ENCODE measurements around the gene MPO. TPM values are rescaled to one million over a fixed set of nuclear protein-coding genes. Genes with fewer than 3 reads are reported as not detected.
A peak's percentile ranks its signal among the peaks of the same experiment; 100 is the strongest.

Gene MPO
- total and polyA plus RNA-seq, 7 donors: 0.11 to 0.95 (median 0.38) TPM

- DNase-seq: no peak
- TF ChIP-seq, protein P1, sequence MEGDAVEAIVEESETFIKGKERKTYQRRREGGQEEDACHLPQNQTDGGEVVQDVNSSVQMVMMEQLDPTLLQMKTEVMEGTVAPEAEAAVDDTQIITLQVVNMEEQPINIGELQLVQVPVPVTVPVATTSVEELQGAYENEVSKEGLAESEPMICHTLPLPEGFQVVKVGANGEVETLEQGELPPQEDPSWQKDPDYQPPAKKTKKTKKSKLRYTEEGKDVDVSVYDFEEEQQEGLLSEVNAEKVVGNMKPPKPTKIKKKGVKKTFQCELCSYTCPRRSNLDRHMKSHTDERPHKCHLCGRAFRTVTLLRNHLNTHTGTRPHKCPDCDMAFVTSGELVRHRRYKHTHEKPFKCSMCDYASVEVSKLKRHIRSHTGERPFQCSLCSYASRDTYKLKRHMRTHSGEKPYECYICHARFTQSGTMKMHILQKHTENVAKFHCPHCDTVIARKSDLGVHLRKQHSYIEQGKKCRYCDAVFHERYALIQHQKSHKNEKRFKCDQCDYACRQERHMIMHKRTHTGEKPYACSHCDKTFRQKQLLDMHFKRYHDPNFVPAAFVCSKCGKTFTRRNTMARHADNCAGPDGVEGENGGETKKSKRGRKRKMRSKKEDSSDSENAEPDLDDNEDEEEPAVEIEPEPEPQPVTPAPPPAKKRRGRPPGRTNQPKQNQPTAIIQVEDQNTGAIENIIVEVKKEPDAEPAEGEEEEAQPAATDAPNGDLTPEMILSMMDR (IDR thresholded peaks at IDR 0.05): no peak
- no peaks in the 10 kb centered on the region for H3K36me3 ChIP-seq (ENCODE audit: insufficient read depth in 1 of 2, low read depth in 1 of 2)
- no peak for ATAC-seq
- peak overlapping the region; percentile 86 for H3K4me3 ChIP-seq
- peaks cover 6% of the 10 kb centered on the region for H3K4me1 ChIP-seq
- WGBS, 3 donors: 70 to 81% (median 79%) methylated on average over 11 of the region's 11 CpGs
- H3K27me3 ChIP-seq (ENCODE audit: insufficient read depth in 3 of 3, low read length in 2 of 3): peaks cover 0 to 11% (median 5%) of the 10 kb centered on the region in 3 donors
- no peak overlapping the region for H3K27ac ChIP-seq
- intact Hi-C loops (cut with DNase I): loop anchor here in 1 of 2 donors (2.0 kb wide), 1 partner anchor 25 kb away; no protein-coding TSS in a partner anchor
- H3K9me3 ChIP-seq: no peaks in the 10 kb centered on the region
Observed at GRCh38 chr17:58325289-58325726, 44.6 kb upstream of the MPO start.

DNA sequence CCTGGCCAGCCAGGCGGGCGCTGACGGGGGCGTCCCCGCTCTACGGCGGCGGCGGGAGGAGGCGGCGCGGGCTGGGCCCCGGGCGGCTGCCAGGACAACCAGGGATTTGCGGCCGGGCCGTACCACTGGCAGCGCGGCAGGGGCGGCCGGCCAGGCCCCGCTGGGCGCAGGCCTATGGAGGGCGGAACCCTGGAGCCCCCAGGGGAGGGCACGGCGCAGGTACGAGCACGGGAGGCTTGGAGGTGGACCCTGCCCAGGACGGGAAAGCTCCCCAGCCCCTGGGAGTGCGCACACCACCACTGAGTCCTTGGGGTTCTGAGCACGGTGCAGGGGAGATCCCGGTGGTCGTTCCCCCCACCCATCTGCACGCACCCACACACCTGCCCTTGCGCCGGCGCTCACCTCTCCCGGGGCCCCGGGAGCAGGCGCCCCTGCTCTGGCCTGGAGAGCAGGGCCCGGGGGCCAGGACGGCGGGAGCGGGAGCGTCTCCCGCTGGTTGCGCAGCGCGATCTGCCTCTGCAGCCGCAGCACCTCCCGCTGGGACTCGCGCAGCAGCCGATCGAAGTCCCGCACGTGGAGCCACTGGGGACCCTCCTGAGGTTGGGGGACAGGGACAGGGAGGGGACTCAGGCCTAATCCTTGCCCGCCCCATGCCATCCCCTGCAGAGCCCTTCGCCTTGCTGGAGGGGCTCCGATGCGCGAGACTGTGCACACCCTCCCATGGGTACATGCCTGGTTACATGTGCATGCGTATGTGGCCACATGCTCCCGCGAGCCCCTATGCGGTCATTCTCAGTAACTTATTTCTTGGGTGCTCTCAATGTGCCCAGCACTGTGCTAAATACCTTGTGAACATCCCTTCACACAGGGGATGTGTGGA is 43.9 kb upstream of the MPO start:
- WGBS, 3 donors: 5 to 6% (median 5%) methylated on average over 52 to 66 of the region's 66 CpGs
- ATAC-seq (peak; percentile 62 to 94 (median 84)), DNase-seq (peak in 1 of 2 donors; percentile 75)
- Histone ChIP-seq H3K27me3 (ENCODE audit: insufficient read depth in 3 of 3, low read length in 2 of 3) (peaks cover 0 to 9% (median 5%) of the 10 kb centered on the region in 3 donors), H3K4me3 (peak overlapping the region; percentile 86), H3K4me1 (peaks cover 6% of the 10 kb centered on the region), H3K36me3 (ENCODE audit: insufficient read depth in 1 of 2, low read depth in 1 of 2) (no peaks in the 10 kb centered on the region), H3K27ac (peak overlapping the region; percentile 55), H3K9me3 (no peaks in the 10 kb centered on the region)
- intact Hi-C loops (cut with DNase I): loop anchor here in 1 of 2 donors (2.0 kb wide), 1 partner anchor 26 kb away; no protein-coding TSS in a partner anchor
- TF ChIP-seq, protein P1 (IDR thresholded peaks at IDR 0.05): no peak

- Histone ChIP-seq H3K4me1 (peaks cover 6% of the 10 kb centered on the region), H3K4me3 (peak overlapping the region; percentile 86), H3K27me3 (ENCODE audit: insufficient read depth in 3 of 3, low read length in 2 of 3) (peaks cover 0 to 5% (median 4%) of the 10 kb centered on the region in 3 donors), H3K27ac (peak overlapping the region; percentile 55), H3K36me3 (ENCODE audit: insufficient read depth in 1 of 2, low read depth in 1 of 2) (no peaks in the 10 kb centered on the region), H3K9me3 (no peaks in the 10 kb centered on the region)
- TF ChIP-seq, protein P1 (IDR thresholded peaks at IDR 0.05): no peak
- DNase-seq (no peak), ATAC-seq (peak in 1 of 4 donors; percentile 4)
- 10 to 17% (median 14%) methylated on average over 13 of the region's 13 CpGs for WGBS, 3 donors
- intact Hi-C loops (cut with DNase I): loop anchor here in 1 of 2 donors (2.0 kb wide), 1 partner anchor 27 kb away; no protein-coding TSS in a partner anchor
Observed at GRCh38 chr17:58324056-58324408, 43.3 kb upstream of the MPO start.

- ATAC-seq (no peak), DNase-seq (no peak)
- WGBS, 3 donors: 63 to 67% (median 64%) methylated on average over 8 of the region's 8 CpGs
- Histone ChIP-seq H3K36me3 (ENCODE audit: insufficient read depth in 1 of 2, low read depth in 1 of 2) (no peaks in the 10 kb centered on the region), H3K4me1 (peaks cover 6% of the 10 kb centered on the region), H3K27ac (no peak overlapping the region), H3K9me3 (no peaks in the 10 kb centered on the region), H3K27me3 (ENCODE audit: insufficient read depth in 3 of 3, low read length in 2 of 3) (peaks cover 0 to 5% (median 2%) of the 10 kb centered on the region in 3 donors), H3K4me3 (peak overlapping the region; percentile 86)
- intact Hi-C loops (cut with DNase I): loop anchor here in 1 of 2 donors (2.0 kb wide), 1 partner anchor 27 kb away; no protein-coding TSS in a partner anchor
- TF ChIP-seq, protein P1 (IDR thresholded peaks at IDR 0.05): no peak
Observed at GRCh38 chr17:58323366-58324055, 42.8 kb upstream of the MPO start.
